22Rv1 (cell line): Measurements from ENCODE around the gene THY1.

Experiments used
- H3K27ac ChIP-seq: fragments of 450-650 bp; 2 replicates; pipeline ENCODE4 v1.5.1; 2017
- ZFX ChIP-seq: fragments of 450-650 bp; IDR thresholded peaks from 2 replicates; pipeline ENCODE4 v1.6.1; 2017; ENCODE audit warnings: antibody characterized with exemption, borderline replicate concordance
- TF ChIP-seq, protein P1 (sequence below): fragments of 450-650 bp; IDR thresholded peaks from 2 replicates; pipeline ENCODE4 v1.5.1; 2017; ENCODE audit warnings: mild to moderate bottlenecking

THY1 gene

DNA sequence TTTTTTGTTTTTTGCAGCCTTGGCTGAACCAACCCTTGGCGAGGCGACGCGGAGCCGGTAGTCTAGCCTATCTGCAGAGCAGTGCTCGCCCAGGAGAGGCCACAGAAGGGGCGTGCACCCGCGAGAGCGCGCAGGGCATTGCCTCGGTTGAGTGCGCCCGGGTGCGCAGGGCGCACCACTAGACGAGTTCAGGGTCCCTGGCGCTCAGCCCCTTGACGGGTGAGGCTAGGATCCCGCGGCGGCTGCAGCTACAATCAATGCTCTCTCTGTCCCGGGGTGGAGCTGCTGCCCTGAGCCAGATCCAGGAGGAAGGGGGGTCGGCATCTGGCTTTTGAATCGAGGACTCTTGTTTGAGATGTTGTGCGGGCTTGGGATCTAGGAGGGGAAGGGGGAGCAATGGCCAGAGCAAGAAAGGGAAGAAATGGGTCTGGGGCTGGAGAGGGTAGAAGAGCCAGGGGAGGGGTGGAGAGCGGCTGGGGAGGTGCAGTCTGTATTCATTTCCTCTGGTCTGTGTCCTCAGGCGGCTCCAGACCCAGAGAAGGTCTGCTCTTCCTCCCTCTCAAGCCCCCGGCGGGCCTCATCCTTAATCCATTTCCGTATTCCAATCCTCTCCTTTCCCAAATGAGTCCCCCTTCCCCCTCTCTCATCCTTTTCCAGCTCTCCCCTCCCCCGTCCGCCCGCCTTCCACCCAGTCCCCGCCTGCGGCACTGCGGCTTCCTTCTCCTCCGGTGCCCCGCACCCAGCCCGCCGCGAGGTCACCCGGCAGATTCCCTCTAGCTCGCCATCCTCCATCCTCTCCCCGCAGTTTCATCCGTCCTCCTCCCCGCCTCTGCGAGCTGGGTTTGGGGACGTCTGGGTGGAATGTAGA is 797 bp downstream of the THY1 start:
- H3K27ac ChIP-seq, result no peak overlapping the region
- no peak for TF ChIP-seq ZFX
- TF ChIP-seq, protein P1, sequence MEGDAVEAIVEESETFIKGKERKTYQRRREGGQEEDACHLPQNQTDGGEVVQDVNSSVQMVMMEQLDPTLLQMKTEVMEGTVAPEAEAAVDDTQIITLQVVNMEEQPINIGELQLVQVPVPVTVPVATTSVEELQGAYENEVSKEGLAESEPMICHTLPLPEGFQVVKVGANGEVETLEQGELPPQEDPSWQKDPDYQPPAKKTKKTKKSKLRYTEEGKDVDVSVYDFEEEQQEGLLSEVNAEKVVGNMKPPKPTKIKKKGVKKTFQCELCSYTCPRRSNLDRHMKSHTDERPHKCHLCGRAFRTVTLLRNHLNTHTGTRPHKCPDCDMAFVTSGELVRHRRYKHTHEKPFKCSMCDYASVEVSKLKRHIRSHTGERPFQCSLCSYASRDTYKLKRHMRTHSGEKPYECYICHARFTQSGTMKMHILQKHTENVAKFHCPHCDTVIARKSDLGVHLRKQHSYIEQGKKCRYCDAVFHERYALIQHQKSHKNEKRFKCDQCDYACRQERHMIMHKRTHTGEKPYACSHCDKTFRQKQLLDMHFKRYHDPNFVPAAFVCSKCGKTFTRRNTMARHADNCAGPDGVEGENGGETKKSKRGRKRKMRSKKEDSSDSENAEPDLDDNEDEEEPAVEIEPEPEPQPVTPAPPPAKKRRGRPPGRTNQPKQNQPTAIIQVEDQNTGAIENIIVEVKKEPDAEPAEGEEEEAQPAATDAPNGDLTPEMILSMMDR, result no peak

DNA sequence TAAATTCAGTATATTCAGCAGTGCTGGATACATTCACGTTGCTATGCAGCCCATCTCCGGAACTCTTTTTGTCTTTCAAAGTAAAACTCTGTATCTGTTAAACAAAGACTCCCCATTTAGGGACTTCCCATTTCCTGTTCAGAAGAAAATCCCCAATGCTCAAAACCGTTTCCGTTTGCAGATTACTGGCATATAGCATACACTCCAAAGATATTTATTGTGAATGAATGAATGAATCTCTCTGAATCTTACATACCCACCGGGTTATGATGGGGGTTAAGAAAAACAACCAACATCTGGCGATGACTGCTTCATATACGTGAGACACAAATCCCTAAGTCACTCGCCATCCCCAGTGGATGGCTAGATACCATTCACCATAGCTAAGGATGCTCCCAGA is 1.6 kb downstream of the THY1 start:
- H3K27ac ChIP-seq, result no peak overlapping the region
- TF ChIP-seq, protein P1, result no peak
- no peak for TF ChIP-seq ZFX

DNA sequence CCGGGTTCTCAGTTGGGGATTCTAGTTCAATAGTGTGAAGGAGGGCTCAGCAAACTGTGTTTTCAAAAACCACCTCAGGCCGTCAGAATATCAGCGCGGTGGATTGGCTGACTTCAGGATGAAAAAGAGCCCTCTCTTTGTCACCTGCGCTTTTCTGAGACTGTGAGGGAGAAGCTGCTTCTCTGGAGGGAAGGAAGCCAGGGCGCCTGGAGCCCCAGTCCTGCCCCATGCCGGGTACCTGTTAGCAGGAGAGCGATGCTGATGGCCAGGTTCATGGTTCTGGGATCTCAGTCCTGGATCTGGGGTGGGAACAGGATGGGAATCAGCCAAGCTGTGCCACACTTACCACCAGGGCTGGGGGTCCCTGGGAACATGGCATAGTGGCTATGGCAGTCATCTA is 2.3 kb downstream of the THY1 start:
- no peak overlapping the region for H3K27ac ChIP-seq
- no peak for TF ChIP-seq ZFX
- TF ChIP-seq, protein P1, result no peak

DNA sequence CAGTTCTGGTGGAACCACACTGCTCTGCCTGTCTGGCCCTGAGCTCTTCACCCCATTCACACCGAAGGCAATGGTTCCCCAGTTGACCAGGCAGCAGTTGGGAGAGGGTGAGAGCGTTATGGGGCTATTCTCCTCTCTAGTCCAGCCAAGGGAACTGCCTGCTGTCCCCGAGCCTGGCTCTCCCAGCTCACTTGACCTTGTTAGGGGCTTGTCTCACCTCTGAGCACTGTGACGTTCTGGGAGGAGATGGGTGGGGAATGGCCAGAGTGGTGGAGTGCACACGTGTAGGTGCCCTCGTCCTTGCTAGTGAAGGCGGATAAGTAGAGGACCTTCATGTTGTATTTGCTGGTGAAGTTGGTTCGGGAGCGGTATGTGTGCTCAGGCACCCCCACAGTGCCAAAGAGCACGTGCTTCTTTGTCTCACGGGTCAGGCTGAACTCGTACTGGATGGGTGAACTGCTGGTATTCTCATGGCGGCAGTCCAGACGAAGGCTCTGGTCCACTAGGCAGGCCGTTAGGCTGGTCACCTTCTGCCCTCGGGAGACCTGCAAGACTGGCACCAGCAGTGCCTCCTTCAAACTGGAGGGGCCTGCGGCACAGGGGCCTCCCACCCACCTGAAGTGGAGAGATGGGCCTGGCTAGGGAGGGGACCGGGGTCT is 3.0 kb downstream of the THY1 start:
- H3K27ac ChIP-seq, result no peak overlapping the region
- TF ChIP-seq ZFX, result no peak
- TF ChIP-seq, protein P1, result no peak

DNA sequence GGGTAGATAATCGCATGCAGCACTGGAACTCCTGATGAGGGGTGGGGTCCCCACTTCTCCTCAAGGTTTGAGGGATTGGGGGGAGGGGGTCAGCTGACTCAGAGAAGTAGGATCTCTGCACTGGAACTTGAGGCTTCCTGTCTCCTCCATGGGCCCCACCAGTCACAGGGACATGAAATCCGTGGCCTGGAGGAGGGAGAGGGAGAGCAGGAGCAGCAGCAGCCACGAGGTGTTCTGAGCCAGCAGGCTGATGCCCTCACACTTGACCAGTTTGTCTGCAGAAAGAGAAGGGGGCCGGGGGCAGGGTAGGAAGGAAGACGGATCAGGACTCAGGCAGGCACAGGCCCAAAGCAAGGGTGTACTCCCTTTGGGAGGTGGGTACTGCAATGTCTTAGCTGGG is 3.7 kb downstream of the THY1 start:
- no peak overlapping the region for H3K27ac ChIP-seq
- TF ChIP-seq, protein P1, result no peak
- TF ChIP-seq ZFX, result no peak

DNA sequence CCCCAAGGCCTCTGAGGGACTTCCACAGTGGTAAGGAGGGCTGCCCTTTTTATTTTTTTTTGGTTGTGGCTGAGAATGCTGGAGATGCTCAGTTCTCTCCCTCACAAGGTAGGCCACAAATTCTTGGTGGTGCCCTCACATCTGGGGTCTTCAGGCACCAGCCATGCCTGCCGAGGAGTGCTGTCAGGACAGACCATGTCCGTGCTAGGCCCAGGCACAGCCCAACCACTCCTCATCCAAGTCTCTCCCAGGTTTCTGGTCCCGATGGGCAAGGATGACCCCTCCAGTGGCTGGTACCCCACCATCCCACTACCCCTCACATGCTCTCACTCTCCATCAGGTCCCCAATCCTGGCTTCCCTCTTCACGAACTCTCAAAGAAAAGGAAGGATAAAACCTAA is 4.2 kb downstream of the THY1 start:
- H3K27ac ChIP-seq, result no peak overlapping the region
- TF ChIP-seq ZFX, result no peak
- TF ChIP-seq, protein P1, result no peak

DNA sequence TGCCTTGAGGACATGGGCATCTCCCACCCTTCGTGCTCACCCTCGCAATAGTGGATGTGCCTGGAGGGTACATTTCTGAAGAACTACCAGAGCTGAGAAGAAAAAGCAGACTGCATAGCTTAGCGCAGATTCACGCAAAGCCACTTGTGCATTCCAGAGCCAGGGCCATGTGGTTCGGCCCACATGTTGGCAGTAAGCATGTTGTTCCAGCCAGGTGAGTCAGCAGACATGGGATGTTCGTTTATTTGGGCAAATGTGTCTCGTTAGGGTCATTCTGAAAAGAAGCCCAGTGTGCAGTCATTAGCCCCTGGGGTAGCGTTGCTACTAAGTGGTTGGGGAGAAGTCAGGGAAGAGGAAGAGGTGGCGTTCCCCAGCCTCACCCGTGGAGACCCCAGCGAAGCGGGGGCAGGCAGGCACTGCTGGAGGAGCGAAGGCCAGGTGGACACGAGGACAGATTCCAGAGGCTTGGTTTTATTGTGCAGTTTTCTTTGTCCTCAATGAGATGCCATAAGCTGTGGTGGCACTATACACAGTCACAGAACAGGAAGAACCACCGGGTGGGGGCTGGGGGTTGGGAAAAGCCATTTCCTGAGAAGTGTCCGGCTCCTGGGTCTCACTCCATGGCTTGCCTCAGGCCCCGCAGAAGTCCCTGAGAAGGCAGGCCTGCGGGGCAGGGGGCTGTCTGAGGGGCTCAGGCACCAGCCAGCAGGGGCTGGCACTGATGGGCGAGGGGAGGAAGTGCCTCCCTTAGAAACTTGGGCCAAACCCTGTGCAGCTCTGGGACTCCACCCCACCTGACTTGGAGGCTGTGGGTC is 5.0 kb downstream of the THY1 start:
- H3K27ac ChIP-seq, result no peak overlapping the region
- no peak for TF ChIP-seq ZFX
- TF ChIP-seq, protein P1, result no peak
